H1 (cell line): Measurements from ENCODE around the gene SAMMSON. TPM values are rescaled to one million over a fixed set of nuclear protein-coding genes. Genes with fewer than 3 reads are reported as not detected.

Experiments used
- CTCF ChIA-PET: fragments of 300-600 bp; sonication (Branson Sonifier 250); formaldehyde crosslinking; loops from one replicate; lab custom pipeline; 2021; ENCODE audit not compliant: partially characterized antibody; lab: Charles Lee
- POLR2A ChIA-PET: fragments of 300-600 bp; sonication (Branson Sonifier 250); formaldehyde crosslinking; loops from one replicate; lab custom pipeline; 2021; ENCODE audit warnings: inconsistent platforms; ENCODE audit not compliant: partially characterized antibody; lab: Charles Lee
- DNase-seq, 2 experiments: peaks; one replicate each; pipeline versions ENCODE4 v3.0.0 to v3.0.0-alpha.2; 2010 to 2022; ENCODE audit warnings: low spot score in 2 of 2, low read depth in 1 of 2, mixed read lengths in 1 of 2
- FAIRE-seq: peaks from 2 replicates; lab custom pipeline; 2011; peaks lifted over from hg19 to GRCh38; lab: Jason Lieb, UNC
- H2AFZ ChIP-seq: 2 replicates; pipeline ENCODE4 v1.8.1; 2012; ENCODE audit warnings: low read length, inconsistent platforms
- H2AK5ac ChIP-seq: 2 replicates; pipeline ENCODE4 v1.6.1; 2013; ENCODE audit warnings: low read depth, low read length
- H2BK120ac ChIP-seq: replicated peaks from 2 replicates; pipeline ENCODE3; 2013; ENCODE audit warnings: low read depth, low read length, inconsistent platforms
- H2BK12ac ChIP-seq: 2 replicates; pipeline ENCODE4 v1.6.1; 2013; ENCODE audit warnings: low read depth, low read length
- H2BK15ac ChIP-seq: 2 replicates; pipeline ENCODE4 v1.6.1; 2013; ENCODE audit warnings: low read length
- H2BK20ac ChIP-seq: 2 replicates; pipeline ENCODE4 v1.6.1; 2013; ENCODE audit warnings: low read length
- H2BK5ac ChIP-seq: 2 replicates; pipeline ENCODE4 v1.6.1; 2013; ENCODE audit warnings: low read depth, low read length
- H3K14ac ChIP-seq: 2 replicates; pipeline ENCODE4 v1.6.1; 2013; ENCODE audit warnings: inconsistent platforms; ENCODE audit not compliant: insufficient read length
- H3K18ac ChIP-seq: 2 replicates; pipeline ENCODE4 v1.6.1; 2013; ENCODE audit warnings: low read length; ENCODE audit errors: extremely low read depth
- H3K23ac ChIP-seq: 2 replicates; pipeline ENCODE4 v1.6.1; 2013; ENCODE audit warnings: inconsistent platforms; ENCODE audit not compliant: insufficient read length
- H3K23me2 ChIP-seq: 2 replicates; pipeline ENCODE4 v1.6.1; 2013; ENCODE audit warnings: low read depth, low read length
- H3K27ac ChIP-seq: 2 replicates; pipeline ENCODE4 v1.6.1; 2011; ENCODE audit warnings: low read depth, low read length, inconsistent platforms
- H3K27me3 ChIP-seq, 4 experiments: replicated peaks in 1 of 4; 1 replicate in 1 of 4; 2 replicates in 3 of 4; pipeline versions ENCODE4 v1.6.1 to v1.8.1; 2011 to 2013; ENCODE audit warnings: low read length in 3 of 4, mild to moderate bottlenecking in 3 of 4, inconsistent platforms in 2 of 4, mixed read lengths in 2 of 4, moderate library complexity in 1 of 4; ENCODE audit not compliant: control insufficient read depth in 3 of 4, insufficient read depth in 3 of 4; ENCODE audit errors: extremely low read depth in 1 of 4
- H3K36me3 ChIP-seq, 4 experiments: 2 replicates each; pipeline versions ENCODE4 v1.6.1 to v1.8.1; 2011 to 2013; ENCODE audit warnings: mild to moderate bottlenecking in 4 of 4, low read length in 3 of 4, moderate library complexity in 2 of 4, control low read depth in 1 of 4, inconsistent platforms in 1 of 4; ENCODE audit not compliant: insufficient read depth in 4 of 4, control insufficient read depth in 2 of 4
- H3K4ac ChIP-seq: replicated peaks from 2 replicates; pipeline ENCODE3; 2013; ENCODE audit warnings: low read length, low read depth, mixed read lengths, inconsistent platforms; ENCODE audit not compliant: insufficient read length
- H3K4me1 ChIP-seq, 4 experiments: replicated peaks in 1 of 4; 1 replicate in 1 of 4; 2 replicates in 3 of 4; pipeline versions ENCODE4 v1.6.1 to v1.8.1; 2011 to 2013; ENCODE audit warnings: low read length in 3 of 4, inconsistent platforms in 2 of 4, mixed read lengths in 1 of 4; ENCODE audit not compliant: insufficient read depth in 4 of 4, control insufficient read depth in 3 of 4
- H3K4me2 ChIP-seq, 2 experiments: 2 replicates each; pipeline versions ENCODE4 v1.6.1 to v1.8.1; 2011 to 2013; ENCODE audit warnings: low read depth in 2 of 2, low read length in 2 of 2, control low read depth in 1 of 2, inconsistent platforms in 1 of 2, mild to moderate bottlenecking in 1 of 2; ENCODE audit not compliant: insufficient read depth in 1 of 2
- H3K4me3 ChIP-seq, 4 experiments: fragments of 200-600, 300-600 bp in 1 of 4; sonication (generic), shearing (Covaris generic), sonication (Bioruptor Twin) in 1 of 4; 2 replicates each; pipeline versions ENCODE4 v1.5.1 to v1.8.1; 2011 to 2016; ENCODE audit warnings: low read length in 4 of 4, low read depth in 3 of 4, control low read depth in 2 of 4, inconsistent platforms in 2 of 4, mild to moderate bottlenecking in 2 of 4, mixed read lengths in 1 of 4, moderate library complexity in 1 of 4; ENCODE audit not compliant: insufficient read depth in 2 of 4; ENCODE audit errors: extremely low read depth in 1 of 4
- H3K56ac ChIP-seq: replicated peaks from 2 replicates; pipeline ENCODE3; 2013; ENCODE audit warnings: low read depth, mild to moderate bottlenecking, mixed read lengths, low read length, inconsistent platforms; ENCODE audit not compliant: insufficient read length
- H3K79me1 ChIP-seq: 2 replicates; pipeline ENCODE4 v1.6.1; 2013; ENCODE audit warnings: low read depth, low read length, control low read depth
- H3K79me2 ChIP-seq, 2 experiments: 2 replicates each; pipeline versions ENCODE4 v1.6.1 to v1.8.1; 2012 to 2013; ENCODE audit warnings: low read length in 2 of 2, mild to moderate bottlenecking in 2 of 2, inconsistent platforms in 1 of 2; ENCODE audit not compliant: insufficient read depth in 2 of 2, control insufficient read depth in 1 of 2
- H3K9ac ChIP-seq, 4 experiments: replicated peaks in 1 of 4; 1 replicate in 1 of 4; 2 replicates in 3 of 4; pipeline versions ENCODE4 v1.6.1 to v1.8.1; 2011 to 2013; ENCODE audit warnings: low read depth in 3 of 4, low read length in 3 of 4, control low read depth in 2 of 4, mild to moderate bottlenecking in 2 of 4, moderate library complexity in 2 of 4, inconsistent platforms in 1 of 4; ENCODE audit errors: extremely low read depth in 1 of 4
- H3K9me3 ChIP-seq, 2 experiments: 2 replicates each; pipeline versions ENCODE4 v1.6.1 to v1.8.1; 2012 to 2013; ENCODE audit warnings: mild to moderate bottlenecking in 2 of 2, moderate library complexity in 2 of 2, control low read depth in 1 of 2, inconsistent platforms in 1 of 2, low read depth in 1 of 2, low read length in 1 of 2, mixed read lengths in 1 of 2; ENCODE audit not compliant: insufficient read depth in 2 of 2
- H4K20me1 ChIP-seq, 2 experiments: replicated peaks in 1 of 2; 2 replicates each; pipeline versions ENCODE3 to v1.8.1; 2011 to 2013; ENCODE audit warnings: inconsistent platforms in 2 of 2, low read length in 2 of 2, mild to moderate bottlenecking in 1 of 2; ENCODE audit not compliant: insufficient read depth in 2 of 2, control insufficient read depth in 1 of 2
- H4K5ac ChIP-seq: 2 replicates; pipeline ENCODE4 v1.6.1; 2013; ENCODE audit warnings: low read length, low read depth, mixed read lengths, inconsistent platforms; ENCODE audit not compliant: insufficient read length
- H4K8ac ChIP-seq: 2 replicates; pipeline ENCODE4 v1.8.0; 2013; ENCODE audit warnings: mild to moderate bottlenecking, moderate library complexity, low read length, inconsistent platforms; ENCODE audit not compliant: insufficient read depth; ENCODE audit errors: extremely low read depth
- H4K91ac ChIP-seq: replicated peaks from 2 replicates; pipeline ENCODE3; 2013; ENCODE audit warnings: low read length, mixed read lengths, inconsistent platforms; ENCODE audit not compliant: insufficient read length
- E2F6 ChIP-seq: IDR thresholded peaks from 2 replicates; pipeline ENCODE4 v1.6.1; 2012; ENCODE audit warnings: inconsistent platforms
- GTF2F1 ChIP-seq: IDR thresholded peaks from 2 replicates; pipeline ENCODE4 v1.6.1; 2012; ENCODE audit warnings: low read depth, low read length, improper control_type of control experiment, borderline replicate concordance
- HDAC6 ChIP-seq: IDR thresholded peaks from one replicate; pipeline ENCODE4 v1.7.1; 2012; ENCODE audit warnings: low read depth, mild to moderate bottlenecking, inconsistent platforms, low read length, moderate library complexity
- MAFK ChIP-seq: IDR thresholded peaks from 2 replicates; pipeline ENCODE4 v1.6.1; 2012; ENCODE audit warnings: low read depth, mild to moderate bottlenecking, improper control_type of control experiment, low read length
- PHF8 ChIP-seq: fragments of 200-600 bp; sonication (generic); conservative IDR thresholded peaks from 2 replicates; pipeline ENCODE4 v1.7.1; 2012; ENCODE audit warnings: low read depth, mild to moderate bottlenecking, inconsistent platforms, low read length, moderate library complexity
- RAD21 ChIP-seq, 2 experiments: IDR thresholded peaks in 1 of 2; conservative IDR thresholded peaks in 1 of 2; 2 replicates each; pipeline ENCODE4 v1.6.1; 2011; ENCODE audit warnings: low read depth in 2 of 2, low read length in 2 of 2, improper control_type of control experiment in 1 of 2, inconsistent platforms in 1 of 2, mild to moderate bottlenecking in 1 of 2, moderate library complexity in 1 of 2
- RBBP5 ChIP-seq: IDR thresholded peaks from 2 replicates; pipeline ENCODE4 v1.7.1; 2012; ENCODE audit warnings: low read depth, mild to moderate bottlenecking, inconsistent platforms, low read length, moderate library complexity, borderline replicate concordance
- SIN3A ChIP-seq, 2 experiments: IDR thresholded peaks in 1 of 2; conservative IDR thresholded peaks in 1 of 2; 2 replicates each; pipeline ENCODE4 v1.6.1; 2011 to 2012; ENCODE audit warnings: low read length in 2 of 2, improper control_type of control experiment in 1 of 2, low read depth in 1 of 2, mild to moderate bottlenecking in 1 of 2
- SUZ12 ChIP-seq: fragments of 200-600 bp; sonication (generic); IDR thresholded peaks from 2 replicates; pipeline ENCODE4 v1.6.1; 2012; ENCODE audit warnings: mild to moderate bottlenecking, inconsistent platforms, low read length, moderate library complexity, mixed read lengths
- WGBS, 2 experiments: shearing (Covaris generic) in 1 of 2; methylation state at CpG; one replicate each; pipeline versions ENCODE4 v1.1.6 to v1.1.7; 2013 to 2015; ENCODE audit warnings: low lambda C conversion rate in 2 of 2, mixed read lengths in 2 of 2, inconsistent platforms in 1 of 2, low coverage in 1 of 2, missing lambda C conversion rate in 1 of 2; ENCODE audit not compliant: insufficient replicate concordance in 2 of 2, insufficient coverage in 1 of 2, insufficient read length in 1 of 2; ENCODE audit errors: extremely low coverage in 1 of 2, missing lambda C conversion rate in 1 of 2; 5-methylcytosine and 5-hydroxymethylcytosine counted together
- polyA plus RNA-seq, 7 experiments: library from polyadenylated mRNA; depleted of rRNA in 3 of 7; stranded (reverse) in 5 of 7; unstranded in 2 of 7; fragments of >200 nt in 5 of 7; fragments of 200-250 nt in 2 of 7; gene quantifications; 1 replicate in 5 of 7; 2 replicates in 1 of 7; 4 replicates in 1 of 7; pipeline versions ENCODE4 v1.2.1 to v1.2.3, GENCODE V29; 2011 to 2013; ENCODE audit warnings: missing spikeins in 2 of 7, mixed read lengths in 2 of 7
- total RNA-seq: library from RNA; stranded (reverse); fragmentation: NEBNext Ultra II Directional; extraction: Animal tissue kit (Norgen Biotek cat#: 25700); gene quantifications from 2 replicates; pipeline ENCODE4 v1.2.1, GENCODE V29; 2021

Gene SAMMSON
- total and polyA plus RNA-seq, 2 of the 8 experiments (the other 6 are each of a cell fraction or from before 2014, with no cell fraction given): not detected

GRCh38 chr3:70053293-70053692, 53.8 kb downstream of the SAMMSON start:
- no peaks in the 10 kb centered on the region for H3K36me3 ChIP-seq
- no peak for FAIRE-seq
- no peak overlapping the region for H2AK5ac ChIP-seq
- no peak overlapping the region for H3K4ac ChIP-seq
- H3K56ac ChIP-seq: no peak overlapping the region
- H3K27me3 ChIP-seq: no peaks in the 10 kb centered on the region
- no peak overlapping the region for H3K14ac ChIP-seq
- H2AFZ ChIP-seq: no peak overlapping the region
- ChIA-PET CTCF (interaction anchor here (1.3 kb wide), 1 partner anchor 10 kb away, joined by 9 read pairs; no protein-coding TSS in a partner anchor), POLR2A (no interaction called here)
- H3K9me3 ChIP-seq: no peaks in the 10 kb centered on the region
- no peak overlapping the region for H3K23ac ChIP-seq
- H4K91ac ChIP-seq: no peak overlapping the region
- H3K79me1 ChIP-seq: no peaks in the 10 kb centered on the region
- H4K8ac ChIP-seq: no peak overlapping the region
- H4K5ac ChIP-seq: no peak overlapping the region
- H3K4me1 ChIP-seq: peaks cover 0 to 9% (median 2%) of the 10 kb centered on the region in 4 experiments; a peak in 2 of 7 replicates
- H3K4me3 ChIP-seq: no peak overlapping the region
- no peak overlapping the region for H3K27ac ChIP-seq
- no peak for DNase-seq
- no peak overlapping the region for H2BK12ac ChIP-seq
- H2BK5ac ChIP-seq: no peak overlapping the region
- no peaks in the 10 kb centered on the region for H3K79me2 ChIP-seq
- H2BK120ac ChIP-seq: no peak overlapping the region
- H2BK15ac ChIP-seq: no peak overlapping the region
- no peaks in the 10 kb centered on the region for H4K20me1 ChIP-seq
- H3K23me2 ChIP-seq: no peaks in the 10 kb centered on the region
- H2BK20ac ChIP-seq: no peak overlapping the region
- H3K9ac ChIP-seq: no peak overlapping the region
- 88% methylated on average over 1 of the region's 1 CpG; no CpG with 5 or more reads in 1 of the 2 experiments for WGBS, 2 experiments
- H3K4me2 ChIP-seq: no peak overlapping the region
- H3K18ac ChIP-seq: no peak overlapping the region
- TF ChIP-seq GTF2F1 (no peak), PHF8 (no peak), MAFK (no peak), SIN3A (conservative IDR thresholded peaks at IDR 0.05 in 1 of 2, IDR thresholded peaks at IDR 0.05 in 1 of 2; ENCODE audit: low read depth in 1 of 2, low read length in 2 of 2) (no peak), HDAC6 (no peak), RBBP5 (no peak), SUZ12 (no peak), E2F6 (no peak), RAD21 (IDR thresholded peaks at IDR 0.05 in 1 of 2, conservative IDR thresholded peaks at IDR 0.05 in 1 of 2; ENCODE audit: low read depth in 2 of 2, low read length in 2 of 2) (no peak)
